A673 (cell line): ENCODE data around the gene RNF145. TPM values are rescaled to one million over a fixed set of nuclear protein-coding genes. Genes with fewer than 3 reads are reported as not detected.
"Not testable (repeated sequence)": the region's sequence is repeated elsewhere in the genome, so short reads cannot be mapped to it uniquely, and the experiment has no call there.

Experiments
- BruUV-seq: library from RNA; stranded (reverse); fragments of 400-500 nt; replicated peaks from 2 replicates; lab custom pipeline; 2021; lab: Mats Ljungman, UMichigan
- CTCF ChIA-PET: fragments of 300-600 bp; sonication (Branson Sonifier 250); formaldehyde crosslinking; loops from one replicate; lab custom pipeline; 2022; ENCODE audit warnings: antibody characterized with exemption; lab: Charles Lee
- POLR2A ChIA-PET: fragments of 300-600 bp; sonication (Branson Sonifier 250); formaldehyde crosslinking; loops from one replicate; lab custom pipeline; 2022; ENCODE audit warnings: antibody characterized with exemption; ENCODE audit not compliant: low non-redundant PET; lab: Charles Lee
- DNase-seq: peaks from one replicate; pipeline ENCODE4 v3.0.0-alpha.2; 2015; ENCODE audit warnings: low spot score
- H3K27ac ChIP-seq: fragments of 200-600 bp; sonication (generic); 2 replicates; pipeline ENCODE4 v1.5.1; 2016; ENCODE audit warnings: mixed run types, low read depth, mild to moderate bottlenecking, mixed read lengths, antibody characterized with exemption, low read length; ENCODE audit not compliant: poor library complexity, severe bottlenecking
- H3K27me3 ChIP-seq: fragments of 200-600 bp; sonication (generic); replicated peaks from 2 replicates; pipeline ENCODE4 v1.6.1; 2017; ENCODE audit warnings: mixed run types, low read depth, mild to moderate bottlenecking, mixed read lengths, antibody characterized with exemption, low read length; ENCODE audit not compliant: insufficient read depth, poor library complexity
- H3K36me3 ChIP-seq: fragments of 200-600 bp; sonication (generic); 2 replicates; pipeline ENCODE4 v1.6.1; 2016; ENCODE audit warnings: mixed run types, mild to moderate bottlenecking, mixed read lengths, antibody characterized with exemption, low read length; ENCODE audit not compliant: insufficient read depth, poor library complexity, severe bottlenecking
- H3K4me1 ChIP-seq: fragments of 200-600 bp; sonication (generic); 2 replicates; pipeline ENCODE4 v1.6.1; 2017; ENCODE audit warnings: mixed run types, mild to moderate bottlenecking, mixed read lengths, antibody characterized with exemption, low read length; ENCODE audit not compliant: insufficient read depth, poor library complexity, severe bottlenecking
- H3K4me3 ChIP-seq: fragments of 200-600 bp; sonication (generic); 2 replicates; pipeline ENCODE4 v1.5.1; 2016; ENCODE audit warnings: low read depth, mixed run types, mild to moderate bottlenecking, mixed read lengths, low read length; ENCODE audit not compliant: poor library complexity, severe bottlenecking
- H3K9me3 ChIP-seq: fragments of 200-600 bp; sonication (generic); 2 replicates; pipeline ENCODE4 v1.6.1; 2016; ENCODE audit warnings: mixed run types, low read depth, mild to moderate bottlenecking, mixed read lengths, antibody characterized with exemption, low read length; ENCODE audit not compliant: poor library complexity, severe bottlenecking
- CTCF ChIP-seq: fragments of 300-800, 200-600 bp; sonication (generic); conservative IDR thresholded peaks from 2 replicates; pipeline ENCODE4 v1.5.1; 2017; ENCODE audit warnings: low read depth, mild to moderate bottlenecking, antibody characterized with exemption, low read length, moderate library complexity, mixed read lengths
- EZH2 ChIP-seq: fragments of 200-600 bp; sonication (generic); IDR thresholded peaks from 2 replicates; pipeline ENCODE4 v1.6.1; 2017; ENCODE audit warnings: borderline replicate concordance, low read depth, mild to moderate bottlenecking, mixed read lengths, antibody characterized with exemption, low read length; ENCODE audit not compliant: poor library complexity, severe bottlenecking
- intact Hi-C: fragments of 100-400 bp; cut with micrococcal nuclease; formaldehyde crosslinking; loops from one replicate; pipeline ENCODE4 v1.10.0; 2022; ENCODE audit not compliant: unreplicated experiment
- total RNA-seq: library from RNA; stranded (reverse); gene quantifications from 2 replicates; pipeline ENCODE4 v1.2.3, GENCODE V29; 2021

RNF145 gene
- total RNA-seq, 1 experiment from 2014 or later, result 132 TPM

DNA sequence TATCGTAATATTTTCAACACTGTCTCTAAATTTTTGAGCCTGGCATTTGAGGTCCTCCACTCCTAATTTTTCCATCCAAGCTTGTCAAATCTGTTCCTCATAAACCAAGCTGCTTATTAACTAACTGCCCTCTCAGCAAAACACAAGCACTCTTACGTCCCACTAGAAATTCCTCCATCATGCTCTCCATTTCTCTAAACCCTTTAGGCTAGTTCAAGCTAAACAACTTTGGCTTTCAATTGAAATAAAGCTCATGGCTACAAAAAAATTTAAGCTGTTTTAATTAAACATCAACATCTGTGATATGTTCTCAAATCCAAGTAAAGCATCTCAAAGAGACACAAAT lies 45.7 kb downstream of the RNF145 start:
- BruUV-seq, result no TSS peak
- H3K27me3 ChIP-seq, result no peaks in the 10 kb centered on the region
- ChIA-PET CTCF (interaction anchor here (0.6 kb wide), 1 partner anchor 97 kb away, joined by 3 read pairs; no protein-coding TSS in a partner anchor), POLR2A (no interaction called here)
- no peak overlapping the region for H3K27ac ChIP-seq
- H3K9me3 ChIP-seq, result no peaks in the 10 kb centered on the region
- no peak for TF ChIP-seq EZH2
- no peak for TF ChIP-seq CTCF
- DNase-seq, result no peak
- intact Hi-C loops, result no loop called here
- peaks cover 12% of the 10 kb centered on the region for H3K4me1 ChIP-seq
- H3K36me3 ChIP-seq, result peaks cover 54% of the 10 kb centered on the region
- H3K4me3 ChIP-seq, result no peak overlapping the region

- TF ChIP-seq CTCF (no peak), EZH2 (no peak)
- H3K9me3 ChIP-seq, result no peaks in the 10 kb centered on the region
- CTCF ChIA-PET, result interaction anchor here (0.6 kb wide), 1 partner anchor 97 kb away, joined by 3 read pairs; no protein-coding TSS in a partner anchor
- DNase-seq, result no peak
- H3K36me3 ChIP-seq, result peaks cover 56% of the 10 kb centered on the region
- no peak overlapping the region for H3K4me3 ChIP-seq
- H3K27me3 ChIP-seq, result no peaks in the 10 kb centered on the region
- BruUV-seq, result no TSS peak
- H3K4me1 ChIP-seq, result peaks cover 17% of the 10 kb centered on the region
- POLR2A ChIA-PET, result no interaction called here
- H3K27ac ChIP-seq, result no peak overlapping the region
- intact Hi-C loops, result no loop called here
These were observed 46.2 kb downstream of the RNF145 start for GRCh38 chr5:159163027-159163700.

DNA sequence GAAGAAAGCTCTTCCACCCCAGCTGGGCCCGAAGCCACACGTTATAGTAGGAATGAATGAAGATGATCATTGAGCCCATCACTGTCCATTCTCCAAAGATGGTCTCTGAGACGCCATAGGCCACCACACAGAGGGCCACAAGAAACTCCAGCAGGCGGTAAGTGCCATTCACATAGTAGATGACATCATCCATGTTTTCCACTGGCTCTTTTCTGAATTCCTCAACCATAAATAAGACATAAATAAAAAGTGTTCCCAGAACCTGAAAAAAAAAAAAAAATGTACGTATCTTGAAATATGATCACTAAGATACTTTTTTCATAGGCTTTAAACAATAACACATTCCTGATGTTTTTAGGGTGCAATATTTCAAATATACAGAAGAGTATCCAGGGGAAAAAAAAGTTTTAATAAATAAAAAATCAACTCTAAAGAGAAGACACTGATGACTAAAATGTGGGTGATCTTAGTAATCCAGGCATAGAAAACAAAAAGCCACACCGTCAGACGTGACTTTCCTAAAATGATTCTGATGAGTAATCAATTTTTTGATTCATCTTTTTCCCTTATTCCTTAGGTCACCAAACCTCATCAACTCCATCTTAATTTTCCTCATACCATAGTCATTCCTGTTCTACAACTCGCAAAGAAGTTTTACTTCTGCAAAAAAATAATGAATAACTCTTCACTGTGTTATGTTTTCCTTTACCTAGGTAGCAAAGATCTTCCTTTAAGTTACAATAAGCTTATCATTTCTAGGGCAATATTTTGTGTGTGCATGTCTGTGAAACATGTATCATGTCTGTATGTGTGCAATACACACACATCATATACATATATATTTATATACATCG lies 47.8 kb downstream of the RNF145 start:
- DNase-seq, result no peak
- BruUV-seq, result no TSS peak
- ChIA-PET CTCF (no interaction called here), POLR2A (no interaction called here)
- Histone ChIP-seq H3K36me3 (peaks cover 55% of the 10 kb centered on the region), H3K4me1 (peaks cover 19% of the 10 kb centered on the region), H3K27me3 (no peaks in the 10 kb centered on the region), H3K4me3 (no peak overlapping the region), H3K27ac (no peak overlapping the region), H3K9me3 (no peaks in the 10 kb centered on the region)
- intact Hi-C loops, result no loop called here
- TF ChIP-seq CTCF, result no peak
- no peak for TF ChIP-seq EZH2

DNA sequence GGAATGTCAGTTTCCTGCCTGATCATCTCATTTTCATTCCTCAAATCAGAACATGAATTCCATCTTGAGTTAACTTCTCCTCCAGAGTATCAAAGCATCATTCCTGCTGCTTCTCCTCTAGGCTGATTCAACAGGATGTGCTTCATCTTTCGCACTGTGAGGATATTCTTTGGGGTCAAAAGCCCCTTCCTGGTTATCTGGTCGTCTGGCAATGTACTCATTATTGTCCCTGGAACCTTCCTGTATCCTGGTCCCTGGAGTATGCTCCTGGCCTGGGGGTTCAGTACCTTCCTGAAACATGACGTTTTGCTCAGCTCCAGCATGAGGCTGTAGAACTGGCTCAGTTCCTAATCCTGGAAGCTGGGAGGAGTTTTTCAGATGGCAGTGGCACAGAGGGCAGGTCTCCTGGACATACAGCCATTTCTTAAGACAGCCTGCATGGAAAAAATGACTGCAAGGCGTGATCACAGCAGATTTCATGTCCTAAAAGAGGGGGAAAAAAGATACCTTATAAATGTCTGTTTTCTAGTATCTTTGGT lies 50.7 kb downstream of the RNF145 start:
- CTCF ChIA-PET, POLR2A ChIA-PET, H3K27me3 ChIP-seq, H3K9me3 ChIP-seq, H3K4me3 ChIP-seq, BruUV-seq: not testable (repeated sequence)
- peak overlapping the region; percentile 37 for H3K27ac ChIP-seq
- H3K4me1 ChIP-seq, result peaks cover 19% of the 10 kb centered on the region
- H3K36me3 ChIP-seq, result peaks cover 66% of the 10 kb centered on the region
- DNase-seq, result peak; percentile 6
- intact Hi-C loops, result loop anchor here (2.0 to 5.0 kb wide), 2 partner anchors 49 to 104 kb away; partner anchors contain the start of genes RNF145 and UBLCP1
